ENCODE data around the gene PPP1R16B.

DNA sequence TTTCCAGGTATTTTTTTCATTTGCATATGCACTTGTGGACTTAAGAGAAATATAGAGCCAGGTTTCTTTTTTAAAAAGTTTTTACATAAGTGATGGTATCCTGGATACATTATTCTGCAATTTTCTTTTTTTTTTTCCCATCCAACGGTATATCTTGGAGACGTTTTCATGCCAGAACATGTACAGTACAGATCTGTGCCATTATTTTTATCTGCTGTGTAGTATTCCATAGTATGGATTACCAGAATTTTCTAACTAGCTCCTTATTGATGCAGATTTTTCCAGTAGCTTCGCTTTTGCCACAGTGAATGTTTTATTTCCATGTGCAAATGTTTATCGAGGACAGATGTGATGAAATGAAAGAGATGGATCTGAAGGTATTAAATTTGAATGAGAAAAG is 34.1 kb downstream of the PPP1R16B start:
- TF ChIP-seq, protein P1, sequence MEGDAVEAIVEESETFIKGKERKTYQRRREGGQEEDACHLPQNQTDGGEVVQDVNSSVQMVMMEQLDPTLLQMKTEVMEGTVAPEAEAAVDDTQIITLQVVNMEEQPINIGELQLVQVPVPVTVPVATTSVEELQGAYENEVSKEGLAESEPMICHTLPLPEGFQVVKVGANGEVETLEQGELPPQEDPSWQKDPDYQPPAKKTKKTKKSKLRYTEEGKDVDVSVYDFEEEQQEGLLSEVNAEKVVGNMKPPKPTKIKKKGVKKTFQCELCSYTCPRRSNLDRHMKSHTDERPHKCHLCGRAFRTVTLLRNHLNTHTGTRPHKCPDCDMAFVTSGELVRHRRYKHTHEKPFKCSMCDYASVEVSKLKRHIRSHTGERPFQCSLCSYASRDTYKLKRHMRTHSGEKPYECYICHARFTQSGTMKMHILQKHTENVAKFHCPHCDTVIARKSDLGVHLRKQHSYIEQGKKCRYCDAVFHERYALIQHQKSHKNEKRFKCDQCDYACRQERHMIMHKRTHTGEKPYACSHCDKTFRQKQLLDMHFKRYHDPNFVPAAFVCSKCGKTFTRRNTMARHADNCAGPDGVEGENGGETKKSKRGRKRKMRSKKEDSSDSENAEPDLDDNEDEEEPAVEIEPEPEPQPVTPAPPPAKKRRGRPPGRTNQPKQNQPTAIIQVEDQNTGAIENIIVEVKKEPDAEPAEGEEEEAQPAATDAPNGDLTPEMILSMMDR (IDR thresholded peaks at IDR 0.05; ENCODE audit: poor library complexity, severe bottlenecking), result no peak
- no peak for TF ChIP-seq TAF1 (IDR thresholded peaks at IDR 0.05; ENCODE audit: low read depth)
- no peak for TF ChIP-seq MXI1 (conservative IDR thresholded peaks at IDR 0.05; ENCODE audit: poor library complexity, severe bottlenecking)
- TF ChIP-seq POLR2AphosphoS5 (IDR thresholded peaks at IDR 0.05), result no peak
- TF ChIP-seq REST (IDR thresholded peaks at IDR 0.05; ENCODE audit: borderline replicate concordance), result no peak
- TF ChIP-seq RAD21 (conservative IDR thresholded peaks at IDR 0.05), result no peak
